Activated T-helper 1 cell treated with anti-CD3 and anti-CD28 coated beads, Interleukin-12 subunit alpha, Interleukin-12 subunit beta, Interleukin-2, Interleukin-4 antibody, amounts not matched to agents 30 ng/mL and 10 ng/mL and 1 ng/mL, durations not matched to agents 14 hours and 24 hours and 36 hours (primary cell): ENCODE measurements around the gene MAP3K20. TPM values are rescaled to one million over a fixed set of nuclear protein-coding genes. Genes with fewer than 3 reads are reported as not detected.
"Not testable (repeated sequence)": the region's sequence is repeated elsewhere in the genome, so short reads cannot be mapped to it uniquely, and the experiment has no call there.

Source experiments
- DNase-seq: peaks from one replicate; pipeline ENCODE4 v3.0.0; 2021; ENCODE audit warnings: low spot score
- H3K27ac Mint-ChIP-seq: one replicate; pipeline ENCODE4 v1.8.0; 2021; ENCODE audit warnings: mild to moderate bottlenecking, mixed read lengths
- H3K27me3 Mint-ChIP-seq: one replicate; pipeline ENCODE4 v1.8.0; 2022; ENCODE audit warnings: mild to moderate bottlenecking, moderate library complexity, mixed read lengths; ENCODE audit not compliant: insufficient read depth
- H3K36me3 Mint-ChIP-seq: one replicate; pipeline ENCODE4 v1.8.0; 2021; ENCODE audit warnings: low read depth, mixed read lengths
- H3K4me1 Mint-ChIP-seq: one replicate; pipeline ENCODE4 v1.8.0; 2021; ENCODE audit warnings: low read depth, mixed read lengths
- H3K4me3 Mint-ChIP-seq: one replicate; pipeline ENCODE4 v1.8.0; 2021; ENCODE audit warnings: mild to moderate bottlenecking, moderate library complexity, mixed read lengths
- H3K9me3 Mint-ChIP-seq: one replicate; pipeline ENCODE4 v1.8.0; 2021; ENCODE audit warnings: mixed read lengths
- intact Hi-C: fragments of 100-400 bp; cut with micrococcal nuclease; formaldehyde crosslinking; loops from one replicate; pipeline ENCODE4 v1.15.1; 2024
- total RNA-seq: library from RNA; stranded (reverse); gene quantifications from 2 replicates; pipeline ENCODE4 v1.2.3, GENCODE V29; 2022

Gene MAP3K20
- total RNA-seq, 1 donor from 2014 or later = 17.7 TPM

DNA sequence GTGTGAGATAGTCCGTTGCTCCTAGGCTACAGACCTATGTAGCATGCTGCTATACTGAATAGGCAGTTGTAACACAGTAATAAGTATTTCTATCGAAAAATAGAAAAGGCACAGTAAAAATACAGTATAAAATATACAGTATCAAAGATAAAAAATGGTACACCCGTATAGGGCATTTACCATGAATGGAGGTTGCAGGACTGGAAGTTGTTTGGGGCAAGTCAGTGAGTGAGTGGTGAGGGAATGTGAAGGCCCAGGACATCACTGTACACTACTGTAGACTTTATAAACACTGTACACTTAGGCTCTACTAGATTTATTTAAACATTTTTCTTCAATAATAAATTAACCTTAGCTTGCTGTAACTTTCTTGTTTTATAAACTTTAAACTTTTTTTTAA is 3.5 kb downstream of the MAP3K20 start:
- no peak for DNase-seq
- intact Hi-C loops = loop anchor here (5.0 to 10.0 kb wide), 3 partner anchors 524 to 1416 kb away; partner anchors contain the start of genes PDK1 and SCRN3
- Mint-ChIP-seq H3K4me3 (no peak overlapping the region), H3K27me3 (peaks cover 13% of the 10 kb centered on the region), H3K27ac (no peak overlapping the region), H3K36me3 (peaks cover 9% of the 10 kb centered on the region), H3K9me3 (no peaks in the 10 kb centered on the region), H3K4me1 (peaks cover 27% of the 10 kb centered on the region)

DNA sequence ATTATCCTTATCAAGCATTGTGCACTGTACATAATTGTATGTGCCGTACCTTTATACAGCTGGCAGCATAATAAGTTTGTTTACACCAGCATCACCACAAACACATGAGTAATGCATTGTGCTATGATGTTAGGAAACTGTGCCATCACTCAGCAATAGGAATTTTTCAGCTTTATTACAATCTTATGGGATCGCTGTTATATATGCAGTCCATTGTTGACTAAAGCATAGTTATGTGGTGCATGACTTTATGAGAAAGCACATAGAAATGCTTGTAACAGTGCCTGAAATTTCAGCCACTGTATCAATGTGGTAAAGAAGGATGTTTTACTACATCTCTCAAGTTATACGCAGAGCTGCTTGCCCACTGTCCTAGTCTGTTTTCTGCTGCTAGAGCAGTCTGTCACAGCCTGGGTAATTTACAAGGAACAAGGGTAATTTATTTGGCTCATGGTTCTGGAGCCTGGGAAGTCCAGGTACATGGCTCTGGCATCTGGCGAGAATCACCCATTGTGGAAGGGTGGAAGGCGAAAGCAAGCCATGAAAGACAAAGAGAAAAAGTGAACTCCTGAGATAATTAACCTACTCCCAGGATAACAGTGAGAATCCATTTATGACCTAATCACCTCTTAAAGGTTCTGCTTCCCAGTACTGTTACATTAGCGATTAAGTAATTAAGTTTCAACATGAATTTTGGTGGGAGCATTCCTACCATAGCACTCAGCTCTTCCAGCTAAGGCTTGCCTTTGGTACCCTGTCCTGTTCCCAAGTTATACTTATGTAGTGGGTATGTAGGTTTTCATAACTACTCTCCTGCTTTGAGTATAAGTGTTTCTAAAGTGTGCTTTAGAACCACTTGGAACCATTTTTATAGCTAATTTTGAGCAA is 4.6 kb downstream of the MAP3K20 start:
- intact Hi-C loops = loop anchor here (5.0 to 10.0 kb wide), 3 partner anchors 525 to 1415 kb away; partner anchors contain the start of genes PDK1 and SCRN3
- no peak for DNase-seq
- H3K36me3 Mint-ChIP-seq = peaks cover 9% of the 10 kb centered on the region
- no peaks in the 10 kb centered on the region for H3K9me3 Mint-ChIP-seq
- peaks cover 13% of the 10 kb centered on the region for H3K27me3 Mint-ChIP-seq
- H3K4me3 Mint-ChIP-seq = no peak overlapping the region
- H3K4me1 Mint-ChIP-seq = peaks cover 19% of the 10 kb centered on the region
- no peak overlapping the region for H3K27ac Mint-ChIP-seq

DNA sequence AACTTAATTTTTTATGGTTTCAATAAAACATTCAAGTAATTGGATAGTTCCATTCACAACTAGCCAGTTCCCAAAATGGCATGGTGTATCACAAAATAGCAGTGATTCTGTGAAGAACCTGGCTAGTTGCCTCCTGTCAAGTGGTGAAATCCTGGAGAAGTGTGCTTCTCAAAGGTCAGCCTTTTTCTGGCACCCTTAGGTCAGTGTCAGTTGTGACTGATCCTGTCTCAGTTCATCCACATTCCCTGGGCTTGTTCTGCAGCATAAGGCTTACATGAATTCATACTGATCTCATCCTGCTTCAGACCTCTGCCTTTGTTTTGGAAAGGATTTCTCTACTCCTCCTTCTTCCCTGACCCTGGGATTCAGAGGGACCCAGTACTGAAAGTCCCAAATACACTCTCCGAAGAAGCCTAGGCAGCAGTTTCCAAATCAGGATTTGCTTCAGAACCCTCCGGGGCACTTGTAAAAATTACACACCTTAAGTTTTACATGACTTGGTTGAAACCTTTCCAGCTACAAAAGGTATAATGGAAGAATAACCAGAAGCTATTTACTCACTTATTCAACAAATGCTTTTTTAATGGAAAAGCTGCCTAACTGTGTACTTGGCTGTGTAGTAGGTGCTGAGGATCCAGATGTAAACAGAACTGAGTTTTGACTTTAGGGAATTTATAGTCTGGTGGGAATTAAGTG is 11.0 kb downstream of the MAP3K20 start:
- no peak overlapping the region for H3K27ac Mint-ChIP-seq
- H3K27me3 Mint-ChIP-seq = peaks cover 11% of the 10 kb centered on the region
- no peaks in the 10 kb centered on the region for H3K9me3 Mint-ChIP-seq
- H3K36me3 Mint-ChIP-seq = peaks cover 2% of the 10 kb centered on the region
- no peaks in the 10 kb centered on the region for H3K4me1 Mint-ChIP-seq
- no peak overlapping the region for H3K4me3 Mint-ChIP-seq
- intact Hi-C loops = no loop called here
- no peak for DNase-seq

DNA sequence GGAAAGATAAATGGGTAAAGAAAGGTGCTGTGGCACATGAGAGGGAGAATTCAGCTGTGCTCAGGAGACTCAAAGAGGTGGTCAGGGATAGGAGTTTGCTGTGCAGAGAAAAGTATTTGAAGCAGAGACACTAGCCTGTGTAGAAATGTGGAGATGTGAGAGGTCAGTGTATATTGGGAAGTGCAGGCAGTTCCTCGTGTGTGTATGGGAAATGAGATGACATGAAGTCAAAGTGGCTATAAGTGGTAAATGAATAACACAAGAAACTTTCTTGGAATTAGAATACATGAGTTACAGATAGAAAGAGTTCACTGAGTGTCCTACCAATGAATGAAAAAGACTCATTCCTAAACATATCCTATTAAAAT is 11.6 kb downstream of the MAP3K20 start:
- Mint-ChIP-seq H3K27me3 (peaks cover 9% of the 10 kb centered on the region), H3K36me3 (peaks cover 4% of the 10 kb centered on the region), H3K4me3 (no peak overlapping the region), H3K27ac (no peak overlapping the region), H3K9me3 (no peaks in the 10 kb centered on the region), H3K4me1 (no peaks in the 10 kb centered on the region)
- no peak for DNase-seq
- intact Hi-C loops = no loop called here

DNA sequence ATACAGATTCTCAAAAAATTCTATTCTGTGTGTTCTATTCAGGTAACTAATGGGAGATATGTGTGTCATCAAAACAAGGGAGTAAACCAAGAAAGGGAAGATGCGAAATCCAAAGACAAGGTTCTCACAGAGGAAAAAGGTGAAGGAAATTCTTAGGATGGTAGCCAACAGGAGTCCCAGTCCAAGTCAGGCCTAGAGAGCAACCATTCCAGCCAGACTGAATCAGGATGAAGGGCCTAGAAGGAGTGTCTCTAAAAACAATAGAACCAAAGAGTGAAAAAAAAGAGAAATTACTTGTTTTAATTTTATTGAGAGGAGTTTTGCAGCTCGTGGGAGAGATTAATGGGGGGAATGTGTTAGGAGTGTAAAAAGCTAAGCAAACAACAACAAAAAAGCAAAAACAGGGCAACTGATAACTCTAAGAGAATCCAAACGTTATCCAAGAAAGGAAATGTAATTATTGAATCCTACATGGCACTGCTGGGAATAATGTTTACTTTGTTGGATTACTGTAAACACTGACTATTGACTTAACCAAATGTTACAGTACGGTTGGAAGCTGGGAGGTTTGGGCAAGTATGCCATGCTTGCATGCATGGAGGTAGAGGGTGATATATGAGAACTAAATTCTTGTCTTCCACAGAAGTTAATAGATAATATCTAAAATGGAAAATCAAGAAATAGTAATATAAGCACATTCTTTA is 12.3 kb downstream of the MAP3K20 start:
- H3K36me3 Mint-ChIP-seq = peaks cover 3% of the 10 kb centered on the region
- no peaks in the 10 kb centered on the region for H3K4me1 Mint-ChIP-seq
- intact Hi-C loops = no loop called here

DNA sequence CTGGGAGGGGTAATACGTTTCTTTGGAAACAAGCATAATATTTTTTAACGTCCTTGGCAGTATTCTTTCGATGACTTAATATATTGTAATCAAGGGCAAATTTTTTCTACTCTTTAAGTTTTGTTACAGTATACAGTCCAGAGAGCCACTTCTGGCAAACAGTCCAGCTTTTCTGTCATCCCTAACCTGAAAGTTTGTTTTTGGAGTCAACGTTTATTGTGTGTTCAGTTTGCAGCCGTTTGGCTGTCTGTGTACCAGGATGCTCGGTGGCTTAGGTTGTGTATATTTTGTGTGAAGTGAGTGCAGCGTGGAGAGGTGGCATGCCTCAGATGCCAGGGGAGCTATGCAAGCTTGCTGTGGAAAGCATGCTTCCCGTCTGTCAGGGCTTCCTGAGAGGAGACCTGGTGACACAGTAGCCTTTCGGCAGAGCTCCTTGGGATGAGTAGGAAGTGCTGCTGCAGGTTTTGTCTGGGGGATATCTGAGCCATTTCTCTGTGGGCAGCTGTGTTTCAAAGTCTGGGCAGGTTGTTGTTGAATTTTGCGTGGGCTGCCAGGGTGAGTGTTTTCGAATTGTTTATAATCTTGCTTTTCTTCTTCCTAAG is 14.7 kb downstream of the MAP3K20 start:
- H3K27me3 Mint-ChIP-seq = no peaks in the 10 kb centered on the region
- no peak overlapping the region for H3K27ac Mint-ChIP-seq
- H3K4me1 Mint-ChIP-seq = no peaks in the 10 kb centered on the region
- no peaks in the 10 kb centered on the region for H3K9me3 Mint-ChIP-seq
- H3K36me3 Mint-ChIP-seq = peaks cover 5% of the 10 kb centered on the region
- no peak overlapping the region for H3K4me3 Mint-ChIP-seq
- intact Hi-C loops = loop anchor here (5.0 kb wide), 1 partner anchor 122 kb away; no protein-coding TSS in a partner anchor
- no peak for DNase-seq

More for the DNA sequence above, 12.3 kb downstream of the MAP3K20 start:
- no peak overlapping the region for H3K27ac Mint-ChIP-seq
- no peak overlapping the region for H3K4me3 Mint-ChIP-seq
- no peaks in the 10 kb centered on the region for H3K9me3 Mint-ChIP-seq
- no peak for DNase-seq
- H3K27me3 Mint-ChIP-seq = peaks cover 7% of the 10 kb centered on the region

DNA sequence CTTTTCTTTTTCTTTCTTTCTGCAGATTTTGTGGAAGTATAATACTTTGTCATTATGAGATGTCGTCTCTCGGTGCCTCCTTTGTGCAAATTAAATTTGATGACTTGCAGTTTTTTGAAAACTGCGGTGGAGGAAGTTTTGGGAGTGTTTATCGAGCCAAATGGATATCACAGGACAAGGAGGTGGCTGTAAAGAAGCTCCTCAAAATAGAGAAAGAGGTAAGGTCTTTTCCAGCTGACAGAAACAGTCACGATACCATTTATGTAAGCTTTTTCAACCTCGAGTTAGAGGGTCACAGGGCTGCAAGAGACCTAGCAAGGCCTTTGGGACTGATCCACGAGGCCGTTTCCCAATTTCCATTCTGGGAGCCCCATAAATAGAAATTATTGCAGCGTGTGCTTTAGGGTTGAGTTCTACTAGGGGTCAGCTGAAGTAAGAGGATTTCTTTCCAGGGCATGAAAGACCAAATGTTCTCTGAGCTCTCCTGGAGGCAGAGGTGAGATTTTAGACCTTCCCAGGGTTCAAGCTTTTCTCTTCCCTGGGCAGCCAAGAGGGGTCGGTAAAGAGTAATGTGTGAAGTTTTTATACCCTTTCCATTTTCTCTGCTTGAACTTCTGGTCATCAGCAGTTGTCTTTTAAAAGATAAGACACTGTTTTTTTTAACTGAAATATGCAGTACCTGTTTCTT is 15.5 kb downstream of the MAP3K20 start:
- Mint-ChIP-seq H3K27ac (no peak overlapping the region), H3K36me3 (peaks cover 5% of the 10 kb centered on the region), H3K27me3 (no peaks in the 10 kb centered on the region), H3K4me3 (no peak overlapping the region), H3K4me1 (no peaks in the 10 kb centered on the region), H3K9me3 (no peaks in the 10 kb centered on the region)
- intact Hi-C loops = loop anchor here (5.0 kb wide), 1 partner anchor 121 kb away; no protein-coding TSS in a partner anchor
- no peak for DNase-seq

DNA sequence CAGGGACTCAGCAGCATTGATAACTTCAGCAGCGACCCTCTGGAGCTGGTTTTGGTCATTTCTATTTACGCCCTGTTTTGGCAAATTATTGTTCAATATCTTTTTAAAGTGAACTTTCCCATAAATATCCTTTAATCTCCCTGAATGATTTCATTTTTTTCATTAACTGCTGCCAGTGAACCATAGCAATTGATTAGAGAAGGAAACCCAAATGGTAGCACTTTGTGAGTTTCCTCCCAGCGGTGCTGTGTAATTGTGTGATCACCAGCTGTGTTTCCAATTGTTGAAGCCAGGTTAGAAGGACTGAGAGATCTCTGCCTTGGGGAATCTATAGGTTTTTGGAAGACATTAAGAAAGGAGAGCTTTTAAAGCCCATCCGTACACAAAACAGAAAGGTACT is 16.3 kb downstream of the MAP3K20 start:
- H3K9me3 Mint-ChIP-seq = no peaks in the 10 kb centered on the region
- no peak overlapping the region for H3K27ac Mint-ChIP-seq
- no peaks in the 10 kb centered on the region for H3K27me3 Mint-ChIP-seq
- intact Hi-C loops = loop anchor here (1.0 to 5.0 kb wide), 2 partner anchors 9 to 120 kb away; no protein-coding TSS in a partner anchor
- DNase-seq = no peak
- no peak overlapping the region for H3K4me3 Mint-ChIP-seq
- peaks cover 5% of the 10 kb centered on the region for H3K36me3 Mint-ChIP-seq
- H3K4me1 Mint-ChIP-seq = no peaks in the 10 kb centered on the region

DNA sequence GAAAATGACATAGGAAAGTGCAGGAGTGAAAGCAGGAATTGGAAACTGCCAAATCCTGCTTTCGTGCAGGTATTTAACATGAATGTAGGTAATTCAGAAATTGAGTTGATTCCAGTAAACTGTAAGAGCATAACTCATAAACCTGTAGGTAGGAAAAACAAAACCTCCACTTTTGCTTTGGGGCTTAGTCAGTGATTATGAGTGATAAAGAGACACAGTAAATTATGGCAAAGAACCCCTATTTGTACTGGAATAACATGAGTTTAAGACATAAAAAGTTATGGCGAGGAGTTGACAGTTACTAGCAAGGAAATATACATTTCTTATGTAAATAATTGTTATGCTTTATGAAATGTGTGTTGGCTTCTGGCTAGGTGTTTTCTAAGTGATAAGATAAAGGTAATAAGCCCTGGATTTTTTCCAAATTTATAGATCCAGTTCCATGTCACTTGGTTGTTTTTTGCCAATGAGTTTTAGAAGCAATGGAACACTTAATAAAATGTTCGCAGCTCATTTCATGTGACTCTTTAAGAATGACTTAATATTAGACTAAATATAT is 17.3 kb downstream of the MAP3K20 start:
- DNase-seq = no peak
- H3K9me3 Mint-ChIP-seq = no peaks in the 10 kb centered on the region
- intact Hi-C loops = loop anchor here (1.0 to 5.0 kb wide), 2 partner anchors 8 to 119 kb away; no protein-coding TSS in a partner anchor
- no peak overlapping the region for H3K27ac Mint-ChIP-seq
- no peak overlapping the region for H3K4me3 Mint-ChIP-seq
- H3K4me1 Mint-ChIP-seq = no peaks in the 10 kb centered on the region
- no peaks in the 10 kb centered on the region for H3K27me3 Mint-ChIP-seq
- peaks cover 5% of the 10 kb centered on the region for H3K36me3 Mint-ChIP-seq

DNA sequence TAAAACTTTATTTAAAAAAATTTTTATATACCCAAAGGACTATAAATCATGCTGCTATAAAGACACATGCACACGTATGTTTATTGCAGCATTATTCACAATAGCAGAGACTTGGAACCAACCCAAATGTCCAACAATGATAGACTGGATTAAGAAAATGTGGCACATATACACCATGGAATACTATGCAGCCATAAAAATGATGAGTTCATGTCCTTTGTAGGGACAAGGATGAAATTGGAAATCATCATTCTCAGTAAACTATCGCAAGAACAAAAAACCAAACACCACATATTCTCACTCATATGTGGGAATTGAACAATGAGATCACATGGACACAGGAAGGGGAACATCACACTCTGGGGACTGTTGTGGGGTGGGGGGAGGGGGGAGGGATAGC is 18.0 kb downstream of the MAP3K20 start:
- not testable (repeated sequence) for H3K9me3 Mint-ChIP-seq, H3K36me3 Mint-ChIP-seq, H3K4me1 Mint-ChIP-seq, DNase-seq, H3K27me3 Mint-ChIP-seq, H3K27ac Mint-ChIP-seq, H3K4me3 Mint-ChIP-seq
- intact Hi-C loops = loop anchor here (5.0 kb wide), 1 partner anchor 119 kb away; no protein-coding TSS in a partner anchor

DNA sequence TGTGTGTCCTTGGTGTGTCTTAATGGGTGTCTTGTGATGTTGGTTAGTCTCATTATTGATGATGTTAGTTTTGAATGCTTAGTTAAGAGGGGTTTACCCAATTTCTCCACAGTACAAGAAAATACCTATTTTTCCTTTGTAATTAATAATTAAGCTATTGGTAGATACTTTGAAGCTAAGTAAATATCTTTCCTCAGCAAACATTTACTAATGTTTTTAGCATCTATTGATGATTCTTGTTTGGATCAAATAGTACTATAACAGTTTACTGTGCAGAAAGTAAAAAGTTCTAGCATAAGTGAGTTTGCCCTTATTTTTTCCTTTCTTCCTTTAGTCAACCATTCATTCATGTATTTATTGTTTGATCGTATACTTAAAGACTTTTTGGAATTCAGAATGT is 19.1 kb downstream of the MAP3K20 start:
- Mint-ChIP-seq H3K27ac (no peak overlapping the region), H3K9me3 (no peaks in the 10 kb centered on the region), H3K4me3 (no peak overlapping the region), H3K36me3 (peaks cover 8% of the 10 kb centered on the region), H3K27me3 (no peaks in the 10 kb centered on the region), H3K4me1 (peaks cover 4% of the 10 kb centered on the region)
- intact Hi-C loops = loop anchor here (5.0 kb wide), 1 partner anchor 118 kb away; no protein-coding TSS in a partner anchor
- DNase-seq = no peak
